RWPE2 (cell line): ENCODE data around the gene ZNF573.

Experiments used
- ATAC-seq: fragments of 200-7000 bp; cut with Tn5 transposase; 3 replicates; pipeline ENCODE4 v1.9.1; 2021; ENCODE audit warnings: low read depth
- DNase-seq: peaks from one replicate; pipeline ENCODE4 v3.0.0-alpha.2; 2020; ENCODE audit warnings: low spot score
- H3K27ac ChIP-seq: fragments of 450-650 bp; 2 replicates; pipeline ENCODE4 v1.5.1; 2017; ENCODE audit warnings: mild to moderate bottlenecking; ENCODE audit not compliant: poor library complexity, severe bottlenecking
- H3K27me3 ChIP-seq: fragments of 250-450 bp; sonication (Bioruptor Pico); 2 replicates; pipeline ENCODE4 v1.5.1; 2021; ENCODE audit warnings: mild to moderate bottlenecking, moderate library complexity; ENCODE audit not compliant: insufficient read depth, poor library complexity, severe bottlenecking
- H3K36me3 ChIP-seq: fragments of 250-450 bp; sonication (Bioruptor Pico); 2 replicates; pipeline ENCODE4 v1.5.1; 2020; ENCODE audit warnings: low read depth, mild to moderate bottlenecking, moderate library complexity
- H3K4me1 ChIP-seq: fragments of 250-450 bp; sonication (Bioruptor Pico); 2 replicates; pipeline ENCODE4 v1.5.1; 2021; ENCODE audit warnings: mild to moderate bottlenecking, moderate library complexity; ENCODE audit not compliant: insufficient read depth, poor library complexity, severe bottlenecking
- H3K4me3 ChIP-seq: fragments of 250-450 bp; sonication (Bioruptor Pico); 2 replicates; pipeline ENCODE4 v1.5.1; 2021; ENCODE audit warnings: mild to moderate bottlenecking, moderate library complexity; ENCODE audit not compliant: severe bottlenecking
- H3K9me3 ChIP-seq: fragments of 250-450 bp; sonication (Bioruptor Pico); 2 replicates; pipeline ENCODE4 v1.5.1; 2021; ENCODE audit warnings: mild to moderate bottlenecking, moderate library complexity; ENCODE audit not compliant: severe bottlenecking
- TF ChIP-seq, protein P1 (sequence below): fragments of 450-650 bp; IDR thresholded peaks from one replicate; pipeline ENCODE4 v1.5.1; 2017; ENCODE audit warnings: mild to moderate bottlenecking, moderate library complexity; ENCODE audit not compliant: poor library complexity, severe bottlenecking

ZNF573 gene

DNA sequence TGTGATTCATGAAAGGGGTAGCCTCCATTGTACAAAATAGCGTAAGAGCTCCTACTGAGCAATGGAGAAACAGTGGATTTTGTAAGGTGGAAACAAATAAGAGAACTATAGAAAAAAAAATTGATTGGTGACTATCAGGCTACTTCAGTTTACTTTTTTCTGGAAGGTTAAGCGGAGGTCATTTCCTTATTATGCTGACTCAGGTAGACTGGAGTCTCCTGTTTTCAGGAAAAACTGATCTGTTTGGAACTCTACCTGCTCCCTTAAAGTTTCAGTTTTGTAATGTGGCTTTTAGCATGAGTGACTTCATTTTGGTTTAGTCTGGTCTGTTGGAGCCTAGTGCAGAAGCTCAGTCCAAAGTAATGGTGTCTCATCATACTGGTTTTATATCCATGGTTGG is 63.2 kb downstream of the ZNF573 start:
- Histone ChIP-seq H3K9me3 (peaks cover 3% of the 10 kb centered on the region), H3K36me3 (peaks cover 7% of the 10 kb centered on the region; the same call in 1 of the 2 replicates), H3K4me3 (no peak overlapping the region), H3K27me3 (no peaks in the 10 kb centered on the region), H3K4me1 (no peaks in the 10 kb centered on the region), H3K27ac (no peak overlapping the region)
- DNase-seq (no peak), ATAC-seq (no peak)
- TF ChIP-seq, protein P1, sequence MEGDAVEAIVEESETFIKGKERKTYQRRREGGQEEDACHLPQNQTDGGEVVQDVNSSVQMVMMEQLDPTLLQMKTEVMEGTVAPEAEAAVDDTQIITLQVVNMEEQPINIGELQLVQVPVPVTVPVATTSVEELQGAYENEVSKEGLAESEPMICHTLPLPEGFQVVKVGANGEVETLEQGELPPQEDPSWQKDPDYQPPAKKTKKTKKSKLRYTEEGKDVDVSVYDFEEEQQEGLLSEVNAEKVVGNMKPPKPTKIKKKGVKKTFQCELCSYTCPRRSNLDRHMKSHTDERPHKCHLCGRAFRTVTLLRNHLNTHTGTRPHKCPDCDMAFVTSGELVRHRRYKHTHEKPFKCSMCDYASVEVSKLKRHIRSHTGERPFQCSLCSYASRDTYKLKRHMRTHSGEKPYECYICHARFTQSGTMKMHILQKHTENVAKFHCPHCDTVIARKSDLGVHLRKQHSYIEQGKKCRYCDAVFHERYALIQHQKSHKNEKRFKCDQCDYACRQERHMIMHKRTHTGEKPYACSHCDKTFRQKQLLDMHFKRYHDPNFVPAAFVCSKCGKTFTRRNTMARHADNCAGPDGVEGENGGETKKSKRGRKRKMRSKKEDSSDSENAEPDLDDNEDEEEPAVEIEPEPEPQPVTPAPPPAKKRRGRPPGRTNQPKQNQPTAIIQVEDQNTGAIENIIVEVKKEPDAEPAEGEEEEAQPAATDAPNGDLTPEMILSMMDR, result no peak

- no peaks in the 10 kb centered on the region for H3K27me3 ChIP-seq
- DNase-seq (no peak), ATAC-seq (no peak)
- TF ChIP-seq, protein P1, result no peak
- no peaks in the 10 kb centered on the region for H3K4me1 ChIP-seq
- H3K4me3 ChIP-seq, result no peak overlapping the region
- H3K36me3 ChIP-seq, result peaks cover 56% of the 10 kb centered on the region
- no peaks in the 10 kb centered on the region for H3K9me3 ChIP-seq
- no peak overlapping the region for H3K27ac ChIP-seq
Observed at GRCh38 chr19:37706052-37706605, 73.3 kb downstream of the ZNF573 start.

DNA sequence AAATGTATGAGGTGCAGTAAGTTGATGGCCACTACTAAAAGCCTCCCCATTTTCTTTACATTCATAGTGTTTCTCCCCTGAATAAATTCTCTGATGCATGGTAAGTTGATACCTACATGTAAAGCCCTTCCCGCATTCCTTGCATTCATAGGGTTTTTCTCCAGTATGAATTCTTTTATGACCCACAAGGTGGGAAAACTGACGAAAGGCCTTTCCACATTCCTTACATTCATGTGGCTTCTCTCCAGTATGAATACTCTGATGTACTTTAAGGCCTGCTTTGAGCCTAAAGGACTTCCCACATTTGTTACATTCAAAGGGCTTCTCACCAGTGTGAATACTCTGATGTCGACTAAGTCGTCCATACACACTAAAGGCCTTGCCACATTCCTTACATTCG is 80.3 kb downstream of the ZNF573 start:
- no peaks in the 10 kb centered on the region for H3K27me3 ChIP-seq
- H3K4me1 ChIP-seq, result no peaks in the 10 kb centered on the region
- no peak overlapping the region for H3K4me3 ChIP-seq
- DNase-seq, result no peak
- peaks cover 7% of the 10 kb centered on the region for H3K9me3 ChIP-seq
- no peak for ATAC-seq
- TF ChIP-seq, protein P1, result no peak
- no peak overlapping the region for H3K27ac ChIP-seq
- H3K36me3 ChIP-seq, result peaks cover 38% of the 10 kb centered on the region

GRCh38 chr19:37698216-37698615 is 81.2 kb downstream of the ZNF573 start:
- H3K36me3 ChIP-seq, result peaks cover 33% of the 10 kb centered on the region
- no peaks in the 10 kb centered on the region for H3K4me1 ChIP-seq
- no peak overlapping the region for H3K4me3 ChIP-seq
- TF ChIP-seq, protein P1, result no peak
- H3K27ac ChIP-seq, result no peak overlapping the region
- H3K27me3 ChIP-seq, result no peaks in the 10 kb centered on the region
- no peak for ATAC-seq
- no peak for DNase-seq
- peaks cover 7% of the 10 kb centered on the region for H3K9me3 ChIP-seq

DNA sequence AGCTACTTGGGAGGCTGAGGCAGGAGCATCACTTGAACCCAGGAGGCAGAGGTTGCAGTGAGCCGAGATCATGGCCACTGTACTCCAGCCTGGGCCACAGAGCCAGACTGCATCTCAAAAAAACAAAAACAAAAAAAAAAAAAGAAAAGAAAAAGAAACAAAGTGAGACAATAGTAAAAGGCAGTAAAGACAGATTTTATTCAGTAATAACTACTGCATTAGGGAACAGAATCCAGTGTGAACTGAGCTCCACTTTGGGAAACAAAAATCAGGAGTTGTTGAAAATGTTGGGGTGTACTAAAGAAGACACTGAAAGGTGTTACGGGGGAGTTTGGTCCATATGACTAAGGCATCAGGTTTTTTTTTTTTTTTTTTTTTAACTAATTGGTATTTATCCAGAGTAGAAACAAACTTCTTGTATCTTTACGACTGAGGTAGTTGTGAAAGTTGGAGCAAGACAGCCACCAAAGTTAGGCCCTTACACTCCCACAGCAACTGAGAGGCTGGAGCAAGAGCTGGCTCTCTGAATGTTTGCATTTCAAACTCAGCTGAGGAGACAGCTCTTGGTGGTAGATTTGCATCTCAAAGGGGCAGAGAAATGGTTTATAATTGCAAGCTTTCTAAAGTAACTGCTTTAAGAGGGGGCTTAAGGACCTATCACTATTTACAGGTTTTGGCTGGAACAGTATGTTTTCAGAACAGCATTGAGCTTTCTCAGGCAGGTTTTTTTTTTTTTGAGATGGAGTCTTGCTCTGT is 84.1 kb downstream of the ZNF573 start:
- peaks cover 8% of the 10 kb centered on the region for H3K9me3 ChIP-seq
- no peak for DNase-seq

More for the DNA sequence above, 84.1 kb downstream of the ZNF573 start:
- TF ChIP-seq, protein P1, result no peak
- Histone ChIP-seq H3K27ac (no peak overlapping the region), H3K27me3 (no peaks in the 10 kb centered on the region), H3K4me1 (no peaks in the 10 kb centered on the region), H3K4me3 (no peak overlapping the region), H3K36me3 (peaks cover 20% of the 10 kb centered on the region)
- no peak for ATAC-seq
